GM23248 (cell line): ENCODE measurements around the gene KCNC2.

Experiments
- EZH2 ChIP-seq: fragments of 200-600 bp; sonication (generic); IDR thresholded peaks from 2 replicates; pipeline ENCODE4 v1.6.1; 2018; ENCODE audit warnings: antibody characterized with exemption, mild to moderate bottlenecking; ENCODE audit not compliant: insufficient read depth, poor library complexity, severe bottlenecking
- EZH2phosphoT487 ChIP-seq: fragments of 200-600 bp; sonication (generic); IDR thresholded peaks from 2 replicates; pipeline ENCODE4 v1.6.1; 2018; ENCODE audit warnings: antibody characterized with exemption, moderate library complexity, mild to moderate bottlenecking, low read depth; ENCODE audit not compliant: insufficient read depth

DNA sequence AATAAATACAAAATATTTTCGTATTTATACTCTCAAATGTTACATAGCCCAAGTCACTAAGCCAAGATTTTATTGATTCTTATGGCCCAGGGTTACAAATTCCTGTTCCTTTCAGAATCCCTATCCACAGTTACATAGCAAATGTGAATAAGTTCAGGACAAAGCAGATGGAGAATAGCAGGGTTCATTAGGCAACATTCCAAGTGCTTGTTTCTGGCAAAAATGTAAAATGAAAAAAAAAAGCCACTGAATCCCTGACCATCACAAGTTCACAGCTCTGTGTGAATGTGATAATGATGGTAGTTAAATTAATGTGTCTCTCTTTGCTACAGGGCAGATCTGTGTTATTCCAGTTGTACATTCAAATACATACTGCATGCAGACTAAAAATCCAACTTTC, 74.6 kb downstream of the KCNC2 start:
- TF ChIP-seq EZH2, result no peak
- TF ChIP-seq EZH2phosphoT487, result no peak
